HCT116 (cell line): ENCODE results near the gene MUC4. TPM values are rescaled to one million over a fixed set of nuclear protein-coding genes. Genes with fewer than 3 reads are reported as not detected.

Experiments used
- ATAC-seq: fragments of 200-7000 bp; cut with Tn5 transposase; 2 replicates; pipeline ENCODE4 v1.9.1; 2020; ENCODE audit warnings: mild to moderate bottlenecking, moderate library complexity
- BruUV-seq: library from RNA; stranded (reverse); fragments of 400-500 nt; replicated peaks from 2 replicates; lab custom pipeline; 2021; lab: Mats Ljungman, UMichigan
- CTCF ChIA-PET: fragments of 300-600 bp; sonication (Branson Sonifier 250); formaldehyde crosslinking; loops from one replicate; lab custom pipeline; 2021; ENCODE audit warnings: antibody characterized with exemption; lab: Charles Lee
- POLR2A ChIA-PET: fragments of 300-600, 350-600 bp; sonication (Branson Sonifier 250); formaldehyde crosslinking; loops from one replicate; lab custom pipeline; 2021; ENCODE audit warnings: antibody characterized with exemption; lab: Charles Lee
- RAD21 ChIA-PET, 2 experiments: fragments of 300-600 bp; sonication (Branson Sonifier 250); formaldehyde crosslinking; loops; one replicate each; lab custom pipeline; 2023; ENCODE audit warnings: low total read pairs in 2 of 2; ENCODE audit not compliant: uncharacterized antibody in 2 of 2, unreplicated experiment in 2 of 2, low non-redundant PET in 1 of 2; lab: Charles Lee
- DNase-seq: peaks from one replicate; pipeline ENCODE4 v3.0.0-alpha.2; 2010; ENCODE audit warnings: low read depth, low spot score
- H2AFZ ChIP-seq: fragments of 200-600 bp; shearing (Covaris generic), sonication (generic); 2 replicates; pipeline ENCODE4 v1.6.1; 2017; ENCODE audit warnings: low read depth, mixed run types, mixed read lengths, antibody characterized with exemption, low read length; ENCODE audit not compliant: poor library complexity, severe bottlenecking
- H3K27ac ChIP-seq: 2 replicates; pipeline ENCODE4 v1.5.1; 2012; ENCODE audit warnings: low read depth, low read length
- H3K27me3 ChIP-seq: fragments of 200-600 bp; sonication (generic); 2 replicates; pipeline ENCODE4 v1.6.1; 2016; ENCODE audit warnings: mixed run types, low read length, mixed read lengths; ENCODE audit not compliant: insufficient read depth
- H3K36me3 ChIP-seq, 2 experiments: fragments of 200-500 bp in 1 of 2; fragments of 200-600 bp in 1 of 2; sonication (Bioruptor generic) in 1 of 2; sonication (generic) in 1 of 2; 2 replicates each; pipeline versions ENCODE4 v1.5.1 to v1.6.1; 2014 to 2016; ENCODE audit warnings: low read length in 2 of 2, inconsistent platforms in 1 of 2, mixed read lengths in 1 of 2, mixed run types in 1 of 2; ENCODE audit not compliant: insufficient read depth in 2 of 2, control insufficient read depth in 1 of 2
- H3K4me1 ChIP-seq, 2 experiments: fragments of 200-600 bp in 1 of 2; sonication (generic) in 1 of 2; 2 replicates each; pipeline versions ENCODE4 v1.5.1 to v1.6.1; 2012 to 2017; ENCODE audit warnings: low read length in 2 of 2, inconsistent platforms in 1 of 2, mild to moderate bottlenecking in 1 of 2, mixed read lengths in 1 of 2, mixed run types in 1 of 2, moderate library complexity in 1 of 2; ENCODE audit not compliant: insufficient read depth in 2 of 2, control insufficient read depth in 1 of 2
- H3K4me2 ChIP-seq: fragments of 200-600 bp; sonication (generic); 2 replicates; pipeline ENCODE4 v1.6.1; 2017; ENCODE audit warnings: mixed run types, low read length, mixed read lengths
- H3K4me3 ChIP-seq, 2 experiments: fragments of 200-600 bp in 1 of 2; sonication (generic) in 1 of 2; replicated peaks in 1 of 2; 2 replicates each; pipeline ENCODE4 v1.5.1; 2011 to 2016; ENCODE audit warnings: low read length in 2 of 2, control low read depth in 1 of 2, low read depth in 1 of 2, mild to moderate bottlenecking in 1 of 2, mixed read lengths in 1 of 2, mixed run types in 1 of 2
- H3K79me2 ChIP-seq: fragments of 200-600 bp; sonication (generic); 2 replicates; pipeline ENCODE4 v1.6.1; 2017; ENCODE audit warnings: mild to moderate bottlenecking, mixed run types, low read length, moderate library complexity, mixed read lengths; ENCODE audit not compliant: insufficient read depth
- H3K9ac ChIP-seq: fragments of 200-600 bp; sonication (generic); 2 replicates; pipeline ENCODE4 v1.6.1; 2016; ENCODE audit warnings: low read length, mixed read lengths
- H3K9me2 ChIP-seq: fragments of 200-600 bp; sonication (generic), shearing (Covaris generic); 2 replicates; pipeline ENCODE4 v1.6.1; 2017; ENCODE audit warnings: mixed run types, mild to moderate bottlenecking, moderate library complexity; ENCODE audit not compliant: insufficient read depth
- H3K9me3 ChIP-seq, 2 experiments: fragments of 200-500 bp in 1 of 2; fragments of 200-600 bp in 1 of 2; sonication (Bioruptor generic) in 1 of 2; sonication (generic) in 1 of 2; 2 replicates each; pipeline ENCODE4 v1.6.1; 2014 to 2017; ENCODE audit warnings: low read length in 2 of 2, mixed read lengths in 2 of 2, inconsistent platforms in 1 of 2, low read depth in 1 of 2, mild to moderate bottlenecking in 1 of 2, mixed run types in 1 of 2, moderate library complexity in 1 of 2; ENCODE audit not compliant: control insufficient read depth in 1 of 2, insufficient read depth in 1 of 2
- H4K20me1 ChIP-seq: fragments of 200-600 bp; sonication (generic), shearing (Covaris generic); 2 replicates; pipeline ENCODE4 v1.6.1; 2017; ENCODE audit warnings: mixed run types, mild to moderate bottlenecking, moderate library complexity; ENCODE audit not compliant: insufficient read depth
- RAD21 ChIP-seq: IDR thresholded peaks from 2 replicates; pipeline ENCODE4 v1.6.1; 2012; ENCODE audit warnings: low read depth, mild to moderate bottlenecking
- SP1 ChIP-seq: IDR thresholded peaks from 2 replicates; pipeline ENCODE4 v1.6.1; 2012; ENCODE audit warnings: low read depth
- TCF7L2 ChIP-seq: IDR thresholded peaks from 2 replicates; pipeline ENCODE4 v1.7.0; 2011; ENCODE audit warnings: borderline replicate concordance, inconsistent platforms; ENCODE audit not compliant: insufficient read depth, insufficient read length; ENCODE audit errors: extremely low read depth
- YY1 ChIP-seq: IDR thresholded peaks from 2 replicates; pipeline ENCODE4 v1.6.1; 2011; ENCODE audit warnings: low read length, low read depth, moderate library complexity, mild to moderate bottlenecking; ENCODE audit not compliant: insufficient replicate concordance; ENCODE audit errors: extremely low read depth
- ZFX ChIP-seq: fragments of 450-650 bp; IDR thresholded peaks from 2 replicates; pipeline ENCODE4 v1.6.1; 2017
- intact Hi-C: fragments of 100-400 bp; cut with micrococcal nuclease; formaldehyde crosslinking; loops from 2 replicates; pipeline ENCODE4 v1.10.0; 2022
- total RNA-seq: library from RNA; stranded (reverse); gene quantifications from one replicate; pipeline ENCODE4 v1.2.1, GENCODE V29; 2021; ENCODE audit not compliant: unreplicated experiment
- TF ChIP-seq, protein P1 (sequence below), 3 experiments: fragments of 200-600 bp in 1 of 3; sonication (generic) in 1 of 3; IDR thresholded peaks in 2 of 3; conservative IDR thresholded peaks in 1 of 3; 2 replicates each; pipeline ENCODE4 v1.5.1; 2012 to 2017; ENCODE audit warnings: low read depth in 2 of 3, low read length in 2 of 3, antibody characterized with exemption in 1 of 3, borderline replicate concordance in 1 of 3, control low read depth in 1 of 3, mild to moderate bottlenecking in 1 of 3, mixed read lengths in 1 of 3, mixed run types in 1 of 3, moderate library complexity in 1 of 3; ENCODE audit not compliant: insufficient read depth in 1 of 3
- TF ChIP-seq, protein P2 (sequence below): IDR thresholded peaks from 2 replicates; pipeline ENCODE4 v1.6.1; 2012; ENCODE audit warnings: low read depth

MUC4 gene
- total RNA-seq, 1 experiment from 2014 or later: 0.64 TPM

DNA sequence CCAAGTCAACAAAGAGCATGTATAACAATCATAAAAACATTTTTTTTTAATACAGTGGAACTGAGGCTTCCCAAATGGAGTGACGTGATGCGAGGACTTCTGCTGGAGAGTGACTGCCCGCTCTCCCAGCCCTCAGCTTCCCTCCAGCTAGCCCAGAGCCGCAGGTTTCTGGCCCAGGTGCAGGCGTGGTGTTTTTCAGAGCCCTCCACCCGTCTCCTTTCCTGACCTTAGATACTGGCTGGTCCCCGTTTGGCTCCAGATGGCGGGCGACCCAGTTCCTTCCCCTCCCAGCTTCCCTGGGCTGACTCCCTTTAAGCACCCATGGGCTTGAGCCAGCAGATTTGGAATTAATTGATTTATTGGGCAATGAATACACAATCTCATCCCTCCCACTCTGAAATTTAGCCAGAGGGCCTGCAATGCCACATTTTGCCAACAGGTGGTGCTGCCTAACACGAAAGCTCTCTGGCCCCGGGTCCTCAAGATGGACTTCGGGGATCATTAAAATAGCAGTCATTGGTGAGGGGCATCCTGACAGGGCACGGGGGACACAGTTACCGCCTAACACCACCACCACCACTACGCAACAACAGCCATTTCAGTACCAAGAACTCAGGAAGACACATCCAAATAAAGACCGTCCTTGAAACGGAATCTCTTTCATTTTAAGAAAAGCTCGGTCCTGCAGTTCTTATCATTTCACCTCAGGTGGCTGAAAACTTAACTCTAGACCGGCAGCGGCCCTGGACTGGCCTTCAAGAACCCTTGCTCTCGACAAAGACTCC is 47.5 kb upstream of the MUC4 start:
- DNase-seq: peak; percentile 47
- TF ChIP-seq, protein P1, sequence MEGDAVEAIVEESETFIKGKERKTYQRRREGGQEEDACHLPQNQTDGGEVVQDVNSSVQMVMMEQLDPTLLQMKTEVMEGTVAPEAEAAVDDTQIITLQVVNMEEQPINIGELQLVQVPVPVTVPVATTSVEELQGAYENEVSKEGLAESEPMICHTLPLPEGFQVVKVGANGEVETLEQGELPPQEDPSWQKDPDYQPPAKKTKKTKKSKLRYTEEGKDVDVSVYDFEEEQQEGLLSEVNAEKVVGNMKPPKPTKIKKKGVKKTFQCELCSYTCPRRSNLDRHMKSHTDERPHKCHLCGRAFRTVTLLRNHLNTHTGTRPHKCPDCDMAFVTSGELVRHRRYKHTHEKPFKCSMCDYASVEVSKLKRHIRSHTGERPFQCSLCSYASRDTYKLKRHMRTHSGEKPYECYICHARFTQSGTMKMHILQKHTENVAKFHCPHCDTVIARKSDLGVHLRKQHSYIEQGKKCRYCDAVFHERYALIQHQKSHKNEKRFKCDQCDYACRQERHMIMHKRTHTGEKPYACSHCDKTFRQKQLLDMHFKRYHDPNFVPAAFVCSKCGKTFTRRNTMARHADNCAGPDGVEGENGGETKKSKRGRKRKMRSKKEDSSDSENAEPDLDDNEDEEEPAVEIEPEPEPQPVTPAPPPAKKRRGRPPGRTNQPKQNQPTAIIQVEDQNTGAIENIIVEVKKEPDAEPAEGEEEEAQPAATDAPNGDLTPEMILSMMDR (IDR thresholded peaks at IDR 0.05 in 2 of 3, conservative IDR thresholded peaks at IDR 0.05 in 1 of 3; ENCODE audit: borderline replicate concordance in 1 of 3, insufficient read depth in 1 of 3, low read depth in 2 of 3, low read length in 2 of 3): peak; percentile 96 to 98 (median 97)
- TF ChIP-seq RAD21 (peak; percentile 94), ZFX (no peak)
- BruUV-seq: no TSS peak
- Histone ChIP-seq H3K9me3 (no peaks in the 10 kb centered on the region), H3K79me2 (no peaks in the 10 kb centered on the region), H4K20me1 (no peaks in the 10 kb centered on the region), H3K27ac (no peak overlapping the region), H3K4me2 (peak overlapping the region; percentile 31), H3K27me3 (no peaks in the 10 kb centered on the region), H3K9ac (no peak overlapping the region), H2AFZ (peak overlapping the region; percentile 59), H3K9me2 (no peaks in the 10 kb centered on the region), H3K4me3 (no peak overlapping the region), H3K4me1 (peaks cover 0 to 24% of the 10 kb centered on the region in 2 experiments; a peak in 2 of 4 replicates), H3K36me3 (no peaks in the 10 kb centered on the region)
- CTCF ChIA-PET: interaction anchor here (0.7 to 4.9 kb wide), 12 partner anchors 8 to 665 kb away, joined by 3 to 53 read pairs (median 4); no protein-coding TSS in a partner anchor
- RAD21 ChIA-PET: interaction anchor here (0.9 to 1.0 kb wide), 2 partner anchors 35 to 36 kb away, joined by 6 read pairs; no protein-coding TSS in a partner anchor
- intact Hi-C loops: loop anchor here (1.0 kb wide), 1 partner anchor 35 kb away; no protein-coding TSS in a partner anchor
- POLR2A ChIA-PET: no interaction called here
- peak; percentile 55 for ATAC-seq

DNA sequence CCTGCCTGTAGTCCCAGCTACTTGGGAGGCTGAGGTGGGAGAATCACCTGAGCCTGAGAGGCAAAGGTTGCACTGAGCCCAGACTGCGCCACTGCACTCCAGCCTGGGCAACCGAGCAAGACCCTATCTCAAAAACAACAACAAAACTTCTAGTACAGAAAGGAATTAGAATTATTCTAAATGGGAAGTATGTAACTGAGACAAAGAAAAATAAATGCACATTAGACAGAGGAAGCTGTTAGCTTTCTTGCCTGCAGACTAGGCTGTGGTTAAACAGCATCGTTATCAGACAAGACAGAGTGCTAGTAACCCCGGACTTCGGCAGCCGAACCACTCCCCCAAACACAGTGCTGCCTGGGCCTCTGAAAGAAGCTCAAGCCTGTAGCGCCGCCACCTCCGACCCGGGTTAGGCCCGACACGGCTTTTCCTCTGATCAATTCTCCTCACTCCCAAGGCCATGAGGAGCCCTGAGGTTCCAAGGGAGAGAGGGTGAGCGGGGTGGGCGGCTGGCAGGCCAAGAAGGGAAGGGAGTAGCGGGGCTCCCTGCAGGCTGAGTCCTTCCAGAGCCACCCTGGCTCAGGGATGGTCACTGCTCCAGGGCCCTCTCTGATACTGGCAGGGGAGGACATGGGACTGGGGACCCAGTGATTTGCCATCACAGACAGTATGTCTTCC is 44.8 kb upstream of the MUC4 start:
- ATAC-seq (no peak), DNase-seq (no peak)
- ChIA-PET POLR2A (no interaction called here), CTCF (interaction anchor here (4.9 kb wide), 1 partner anchor 37 kb away, joined by 53 read pairs; no protein-coding TSS in a partner anchor), RAD21 (no interaction called here)
- no TSS peak for BruUV-seq
- Histone ChIP-seq H3K27ac (no peak overlapping the region), H3K9me2 (no peaks in the 10 kb centered on the region), H3K4me1 (peaks cover 0 to 10% of the 10 kb centered on the region in 2 experiments; a peak in 2 of 4 replicates), H2AFZ (no peak overlapping the region), H3K4me3 (no peak overlapping the region), H3K4me2 (no peak overlapping the region), H3K27me3 (no peaks in the 10 kb centered on the region), H3K9ac (no peak overlapping the region), H3K9me3 (no peaks in the 10 kb centered on the region), H3K36me3 (no peaks in the 10 kb centered on the region), H3K79me2 (no peaks in the 10 kb centered on the region), H4K20me1 (no peaks in the 10 kb centered on the region)
- intact Hi-C loops: no loop called here
- TF ChIP-seq YY1: no peak
- TF ChIP-seq, protein P2, sequence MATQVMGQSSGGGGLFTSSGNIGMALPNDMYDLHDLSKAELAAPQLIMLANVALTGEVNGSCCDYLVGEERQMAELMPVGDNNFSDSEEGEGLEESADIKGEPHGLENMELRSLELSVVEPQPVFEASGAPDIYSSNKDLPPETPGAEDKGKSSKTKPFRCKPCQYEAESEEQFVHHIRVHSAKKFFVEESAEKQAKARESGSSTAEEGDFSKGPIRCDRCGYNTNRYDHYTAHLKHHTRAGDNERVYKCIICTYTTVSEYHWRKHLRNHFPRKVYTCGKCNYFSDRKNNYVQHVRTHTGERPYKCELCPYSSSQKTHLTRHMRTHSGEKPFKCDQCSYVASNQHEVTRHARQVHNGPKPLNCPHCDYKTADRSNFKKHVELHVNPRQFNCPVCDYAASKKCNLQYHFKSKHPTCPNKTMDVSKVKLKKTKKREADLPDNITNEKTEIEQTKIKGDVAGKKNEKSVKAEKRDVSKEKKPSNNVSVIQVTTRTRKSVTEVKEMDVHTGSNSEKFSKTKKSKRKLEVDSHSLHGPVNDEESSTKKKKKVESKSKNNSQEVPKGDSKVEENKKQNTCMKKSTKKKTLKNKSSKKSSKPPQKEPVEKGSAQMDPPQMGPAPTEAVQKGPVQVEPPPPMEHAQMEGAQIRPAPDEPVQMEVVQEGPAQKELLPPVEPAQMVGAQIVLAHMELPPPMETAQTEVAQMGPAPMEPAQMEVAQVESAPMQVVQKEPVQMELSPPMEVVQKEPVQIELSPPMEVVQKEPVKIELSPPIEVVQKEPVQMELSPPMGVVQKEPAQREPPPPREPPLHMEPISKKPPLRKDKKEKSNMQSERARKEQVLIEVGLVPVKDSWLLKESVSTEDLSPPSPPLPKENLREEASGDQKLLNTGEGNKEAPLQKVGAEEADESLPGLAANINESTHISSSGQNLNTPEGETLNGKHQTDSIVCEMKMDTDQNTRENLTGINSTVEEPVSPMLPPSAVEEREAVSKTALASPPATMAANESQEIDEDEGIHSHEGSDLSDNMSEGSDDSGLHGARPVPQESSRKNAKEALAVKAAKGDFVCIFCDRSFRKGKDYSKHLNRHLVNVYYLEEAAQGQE: no peak
- no peak for TF ChIP-seq TCF7L2
- no peak for TF ChIP-seq SP1
- no peak for TF ChIP-seq ZFX
